Gastroesophageal sphincter (tissue), 3 donors: ENCODE data around the gene SORCS3.

Source experiments
- CTCF ChIP-seq, 4 experiments: fragments of 200-600 bp in 2 of 4; fragments of 450-650 bp in 2 of 4; sonication (generic) in 1 of 4; IDR thresholded peaks; one replicate each; pipeline ENCODE4 v1.5.1; 2017 to 2019; ENCODE audit warnings: antibody characterized with exemption in 4 of 4, mild to moderate bottlenecking in 2 of 4, moderate library complexity in 2 of 4
- EP300 ChIP-seq: sonication (generic); formaldehyde crosslinking; IDR thresholded peaks from one replicate; pipeline ENCODE4 v1.6.1; 2017; ENCODE audit warnings: antibody characterized with exemption, mild to moderate bottlenecking
- POLR2A ChIP-seq, 2 donors: fragments of 450-650 bp; IDR thresholded peaks; one replicate each; pipeline ENCODE4 v1.6.1; 2017; ENCODE audit warnings: antibody characterized with exemption in 2 of 2, mild to moderate bottlenecking in 2 of 2, moderate library complexity in 1 of 2
- POLR2AphosphoS5 ChIP-seq: sonication (generic); formaldehyde crosslinking; IDR thresholded peaks from one replicate; pipeline ENCODE4 v1.6.1; 2017; ENCODE audit warnings: antibody characterized with exemption

DNA sequence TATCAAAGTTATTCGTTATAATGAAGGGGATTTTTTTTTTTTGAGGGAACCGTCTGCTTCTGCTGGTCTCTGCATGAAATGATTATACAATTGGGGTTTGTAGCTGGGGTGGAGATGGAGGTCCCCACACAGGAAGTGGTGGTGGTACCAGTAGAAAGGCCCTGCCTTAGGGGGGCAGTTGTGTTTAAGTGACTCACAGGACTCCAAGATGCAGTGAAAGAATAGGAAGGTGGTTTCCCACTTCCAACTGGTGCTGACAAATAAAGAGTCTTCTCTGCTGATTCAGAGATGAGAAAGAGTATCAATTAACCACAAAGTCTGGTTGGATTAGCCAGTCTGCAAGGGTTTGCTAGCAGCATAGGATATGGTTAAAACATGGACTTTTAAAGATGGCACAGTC lies 376.0 kb downstream of the SORCS3 start:
- TF ChIP-seq CTCF (IDR thresholded peaks at IDR 0.05) (no peak), EP300 (no peak), POLR2A (IDR thresholded peaks at IDR 0.05) (no peak), POLR2AphosphoS5 (no peak)
